Measurements from ENCODE around the gene ASCC2. TPM values are rescaled to one million over a fixed set of nuclear protein-coding genes. Genes with fewer than 3 reads are reported as not detected.

The ASCC2 gene
- total and polyA plus RNA-seq, 12 donors, result 26.6 to 87.0 (median 33.5) TPM

DNA sequence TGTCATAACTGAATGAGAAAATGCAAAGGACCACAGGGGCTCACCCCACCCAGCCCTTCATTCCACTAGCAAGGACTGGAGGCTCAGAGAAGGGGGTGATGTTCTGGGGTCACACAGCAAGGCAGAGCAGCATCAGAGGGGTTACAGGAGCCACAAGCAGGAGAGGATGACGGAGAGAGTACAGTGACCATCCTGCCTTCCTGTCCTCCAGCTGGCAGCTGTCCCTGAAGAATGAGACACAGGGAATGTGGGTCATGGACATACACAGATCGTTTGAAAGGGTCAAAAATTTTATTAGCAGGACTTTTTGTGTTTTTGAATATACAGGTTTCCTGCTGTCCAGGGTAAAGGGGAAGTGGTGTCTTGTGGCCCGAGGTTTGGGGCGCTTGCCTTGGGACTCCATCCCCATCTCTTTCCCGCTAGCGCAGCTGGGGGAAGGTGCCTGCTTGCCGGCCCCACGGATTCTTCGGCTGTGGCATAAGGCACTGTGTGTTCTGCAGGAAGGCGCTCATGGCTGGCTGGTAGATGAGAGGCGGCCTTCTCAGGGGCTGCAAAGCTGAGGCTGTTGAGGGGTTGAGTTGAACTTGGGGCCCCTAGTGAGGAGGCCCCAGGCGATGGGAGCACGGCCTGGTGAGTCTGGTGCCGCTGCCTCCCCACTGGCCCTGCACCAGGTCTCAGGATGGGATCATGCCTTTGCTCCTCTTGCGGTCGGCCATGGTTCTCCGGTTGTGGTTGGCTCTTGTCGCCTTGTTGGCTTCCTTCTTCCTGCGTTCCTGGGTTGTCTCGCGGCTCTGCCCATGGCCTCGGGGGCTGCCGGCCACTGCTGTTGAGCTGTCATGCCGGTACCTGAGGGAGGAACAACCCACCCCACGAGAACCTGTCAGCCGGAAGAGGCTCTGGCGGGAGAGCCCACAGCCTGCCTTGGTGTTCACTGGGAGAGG is 49.5 kb downstream of the ASCC2 start:
- H3K36me3 ChIP-seq, result peaks cover 0 to 73% (median 52%) of the 10 kb centered on the region in 9 donors
- H3K4me3 ChIP-seq, result no peak overlapping the region
- no peaks in the 10 kb centered on the region for H3K9me3 ChIP-seq
- WGBS, 2 donors, result 90 to 91% methylated on average over 27 of the region's 27 CpGs
- H3K27ac ChIP-seq, result no peak overlapping the region
- no peaks in the 10 kb centered on the region for H3K27me3 ChIP-seq
- ATAC-seq, result no peak
- no peak for DNase-seq
- TF ChIP-seq, protein P1, sequence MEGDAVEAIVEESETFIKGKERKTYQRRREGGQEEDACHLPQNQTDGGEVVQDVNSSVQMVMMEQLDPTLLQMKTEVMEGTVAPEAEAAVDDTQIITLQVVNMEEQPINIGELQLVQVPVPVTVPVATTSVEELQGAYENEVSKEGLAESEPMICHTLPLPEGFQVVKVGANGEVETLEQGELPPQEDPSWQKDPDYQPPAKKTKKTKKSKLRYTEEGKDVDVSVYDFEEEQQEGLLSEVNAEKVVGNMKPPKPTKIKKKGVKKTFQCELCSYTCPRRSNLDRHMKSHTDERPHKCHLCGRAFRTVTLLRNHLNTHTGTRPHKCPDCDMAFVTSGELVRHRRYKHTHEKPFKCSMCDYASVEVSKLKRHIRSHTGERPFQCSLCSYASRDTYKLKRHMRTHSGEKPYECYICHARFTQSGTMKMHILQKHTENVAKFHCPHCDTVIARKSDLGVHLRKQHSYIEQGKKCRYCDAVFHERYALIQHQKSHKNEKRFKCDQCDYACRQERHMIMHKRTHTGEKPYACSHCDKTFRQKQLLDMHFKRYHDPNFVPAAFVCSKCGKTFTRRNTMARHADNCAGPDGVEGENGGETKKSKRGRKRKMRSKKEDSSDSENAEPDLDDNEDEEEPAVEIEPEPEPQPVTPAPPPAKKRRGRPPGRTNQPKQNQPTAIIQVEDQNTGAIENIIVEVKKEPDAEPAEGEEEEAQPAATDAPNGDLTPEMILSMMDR (IDR thresholded peaks at IDR 0.05), result no peak
- intact Hi-C loops (cut with DNase I), result no loop called here
- peaks cover 0 to 18% (median 12%) of the 10 kb centered on the region in 9 donors for H3K4me1 ChIP-seq

- no peak for DNase-seq
- no peak overlapping the region for H3K27ac ChIP-seq
- TF ChIP-seq, protein P1 (IDR thresholded peaks at IDR 0.05), result no peak
- intact Hi-C loops (cut with DNase I), result no loop called here
- H3K4me1 ChIP-seq, result peaks cover 0 to 20% (median 13%) of the 10 kb centered on the region in 9 donors
- ATAC-seq, result no peak
- no peaks in the 10 kb centered on the region for H3K9me3 ChIP-seq
- peaks cover 0 to 61% (median 42%) of the 10 kb centered on the region in 9 donors for H3K36me3 ChIP-seq
- H3K4me3 ChIP-seq, result no peak overlapping the region
- no peaks in the 10 kb centered on the region for H3K27me3 ChIP-seq
- WGBS, 2 donors, result 70 to 76% methylated on average over 9 of the region's 9 CpGs
These were observed 50.6 kb downstream of the ASCC2 start for GRCh38 chr22:29787371-29787980.

GRCh38 chr22:29786031-29786430 is 52.0 kb downstream of the ASCC2 start:
- H3K4me3 ChIP-seq, result no peak overlapping the region
- H3K4me1 ChIP-seq, result peaks cover 5 to 34% (median 27%) of the 10 kb centered on the region in 9 donors
- TF ChIP-seq, protein P1 (IDR thresholded peaks at IDR 0.05), result no peak
- H3K27me3 ChIP-seq, result no peaks in the 10 kb centered on the region
- no peak overlapping the region for H3K27ac ChIP-seq
- no peak for DNase-seq
- WGBS, 2 donors, result 70 to 83% methylated on average over 5 of the region's 5 CpGs
- no peaks in the 10 kb centered on the region for H3K9me3 ChIP-seq
- peaks cover 0 to 47% (median 29%) of the 10 kb centered on the region in 9 donors for H3K36me3 ChIP-seq
- intact Hi-C loops (cut with DNase I), result no loop called here
- ATAC-seq, result no peak

Measured in heart right ventricle (tissue), 16 donors.